Trophoblast cell (in vitro differentiated cells and primary cell): ENCODE measurements around the gene HNRNPU.
A peak's percentile ranks its signal among the peaks of the same experiment; 100 is the strongest.

Experiments used
- DNase-seq, 2 donors: peaks; one replicate each; pipeline ENCODE4 v3.0.0-alpha.2; 2016
- H2AFZ ChIP-seq: 2 replicates; pipeline ENCODE4 v1.6.1; 2013; ENCODE audit warnings: low read length, moderate library complexity, mild to moderate bottlenecking; ENCODE audit not compliant: insufficient read depth, poor library complexity
- H2AK5ac ChIP-seq: 2 replicates; pipeline ENCODE4 v1.6.1; 2013; ENCODE audit warnings: mild to moderate bottlenecking, low read length
- H2BK120ac ChIP-seq: 2 replicates; pipeline ENCODE4 v1.6.1; 2013; ENCODE audit warnings: low read length, mild to moderate bottlenecking, moderate library complexity; ENCODE audit not compliant: insufficient read depth, poor library complexity
- H2BK12ac ChIP-seq: 2 replicates; pipeline ENCODE4 v1.6.1; 2013; ENCODE audit warnings: mild to moderate bottlenecking, low read length, moderate library complexity
- H2BK5ac ChIP-seq: 2 replicates; pipeline ENCODE4 v1.6.1; 2013; ENCODE audit warnings: low read length, low read depth, moderate library complexity, mild to moderate bottlenecking; ENCODE audit not compliant: poor library complexity
- H3K14ac ChIP-seq: 2 replicates; pipeline ENCODE4 v1.6.1; 2013; ENCODE audit warnings: mild to moderate bottlenecking, low read length
- H3K18ac ChIP-seq: 2 replicates; pipeline ENCODE4 v1.6.1; 2013; ENCODE audit warnings: mild to moderate bottlenecking, low read length
- H3K23ac ChIP-seq: 2 replicates; pipeline ENCODE4 v1.6.1; 2013; ENCODE audit warnings: low read length
- H3K27ac ChIP-seq: 2 replicates; pipeline ENCODE4 v1.5.1; 2013; ENCODE audit warnings: low read depth, mild to moderate bottlenecking, inconsistent platforms, low read length, moderate library complexity
- H3K27me3 ChIP-seq: 2 replicates; pipeline ENCODE4 v1.6.1; 2013; ENCODE audit warnings: inconsistent platforms, mild to moderate bottlenecking, low read length, moderate library complexity; ENCODE audit not compliant: insufficient read depth
- H3K36me3 ChIP-seq, 2 experiments: 1 replicate in 1 of 2; 2 replicates in 1 of 2; pipeline ENCODE4 v1.6.1; 2013; ENCODE audit warnings: low read length in 2 of 2, mild to moderate bottlenecking in 2 of 2, moderate library complexity in 1 of 2; ENCODE audit not compliant: insufficient read depth in 2 of 2, control insufficient read depth in 1 of 2
- H3K4ac ChIP-seq: 2 replicates; pipeline ENCODE4 v1.6.1; 2013; ENCODE audit warnings: low read depth, mild to moderate bottlenecking, low read length, moderate library complexity
- H3K4me1 ChIP-seq, 2 experiments: 1 replicate in 1 of 2; 2 replicates in 1 of 2; pipeline ENCODE4 v1.6.1; 2013; ENCODE audit warnings: low read length in 2 of 2, mild to moderate bottlenecking in 2 of 2, moderate library complexity in 1 of 2; ENCODE audit not compliant: insufficient read depth in 2 of 2, control insufficient read depth in 1 of 2
- H3K4me2 ChIP-seq: 2 replicates; pipeline ENCODE4 v1.6.1; 2013; ENCODE audit warnings: inconsistent platforms, mild to moderate bottlenecking, low read length, moderate library complexity
- H3K4me3 ChIP-seq: 2 replicates; pipeline ENCODE4 v1.5.1; 2013; ENCODE audit warnings: mild to moderate bottlenecking, low read depth, low read length, inconsistent platforms
- H3K79me1 ChIP-seq: one replicate; pipeline ENCODE4 v1.6.1; 2013; ENCODE audit warnings: low read length
- H3K79me2 ChIP-seq: 2 replicates; pipeline ENCODE4 v1.6.1; 2013; ENCODE audit warnings: low read length, mild to moderate bottlenecking; ENCODE audit not compliant: control insufficient read depth, insufficient read depth, poor library complexity
- H3K9ac ChIP-seq: 2 replicates; pipeline ENCODE4 v1.6.1; 2013; ENCODE audit warnings: mild to moderate bottlenecking, low read length
- H3K9me3 ChIP-seq: 2 replicates; pipeline ENCODE4 v1.6.1; 2013; ENCODE audit warnings: low read depth, mild to moderate bottlenecking, control low read depth, inconsistent platforms, low read length; ENCODE audit not compliant: insufficient read depth
- H4K12ac ChIP-seq: 2 replicates; pipeline ENCODE4 v1.6.1; 2013; ENCODE audit warnings: low read depth, mild to moderate bottlenecking, low read length, moderate library complexity
- H4K8ac ChIP-seq: 2 replicates; pipeline ENCODE4 v1.6.1; 2013; ENCODE audit warnings: low read depth, mild to moderate bottlenecking, low read length, moderate library complexity
- H4K91ac ChIP-seq: one replicate; pipeline ENCODE4 v1.6.1; 2013; ENCODE audit warnings: low read depth, mild to moderate bottlenecking, low read length, moderate library complexity
- WGBS: extraction: QIAGEN DNeasy Blood & Tissue Kit; methylation state at CpG from one replicate; pipeline ENCODE4 v1.1.7; 2013; ENCODE audit warnings: missing lambda C conversion rate; ENCODE audit not compliant: insufficient read length, insufficient coverage; ENCODE audit errors: extremely low coverage; 5-methylcytosine and 5-hydroxymethylcytosine counted together

HNRNPU gene

DNA sequence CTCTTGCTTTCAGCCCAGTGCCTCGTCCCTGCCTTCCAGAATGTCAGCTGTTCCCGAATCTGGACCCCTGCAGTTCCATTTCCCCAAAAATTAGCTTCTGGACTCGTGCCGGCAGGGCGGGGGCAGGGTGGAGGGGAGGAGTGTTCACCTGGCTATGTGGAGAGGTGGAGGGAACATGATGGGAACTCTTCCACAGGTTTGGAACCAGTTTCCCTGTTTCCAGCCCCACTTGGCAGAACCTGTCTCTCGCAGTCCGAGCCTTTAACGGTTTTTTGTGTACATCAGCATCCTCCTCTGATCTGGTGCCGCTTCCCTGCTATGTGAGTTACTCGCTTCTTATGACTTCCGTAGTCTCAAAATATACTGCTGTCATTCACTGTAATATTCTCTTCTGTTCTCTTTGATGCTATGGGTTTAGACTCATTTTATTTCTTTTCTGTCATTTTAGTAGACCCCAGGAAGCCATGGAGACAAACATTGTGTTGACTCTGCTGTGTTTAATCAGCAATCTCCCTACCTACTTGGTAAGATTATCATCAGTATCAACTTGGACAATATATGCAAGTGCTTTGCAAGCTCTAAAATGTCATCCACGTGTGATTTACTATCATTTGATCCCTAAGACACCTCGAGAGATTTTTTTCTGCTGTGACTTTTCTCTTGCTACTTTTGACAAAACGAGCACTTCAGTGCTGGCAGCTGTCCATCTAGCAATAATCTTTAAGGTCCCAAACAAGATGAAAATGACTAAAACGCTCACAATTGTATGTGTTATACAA is 33.3 kb upstream of the HNRNPU start:
- Histone ChIP-seq H3K27me3 (no peaks in the 10 kb centered on the region), H3K9me3 (no peaks in the 10 kb centered on the region), H2AFZ (no peak overlapping the region), H3K9ac (no peak overlapping the region), H3K4me1 (peaks cover 5 to 6% of the 10 kb centered on the region in 2 experiments), H2BK120ac (no peak overlapping the region), H3K4ac (no peak overlapping the region), H3K18ac (no peak overlapping the region), H3K4me2 (no peak overlapping the region), H3K4me3 (no peak overlapping the region), H3K27ac (no peak overlapping the region), H3K23ac (no peak overlapping the region), H2AK5ac (no peak overlapping the region), H4K91ac (no peak overlapping the region), H3K79me1 (no peaks in the 10 kb centered on the region), H4K12ac (no peak overlapping the region), H2BK12ac (no peak overlapping the region), H3K14ac (no peak overlapping the region), H3K79me2 (no peaks in the 10 kb centered on the region), H4K8ac (no peak overlapping the region), H3K36me3 (no peaks in the 10 kb centered on the region), H2BK5ac (no peak overlapping the region)
- DNase-seq: no peak
- WGBS: no CpG with 5 or more reads among the region's 15 CpGs

DNA sequence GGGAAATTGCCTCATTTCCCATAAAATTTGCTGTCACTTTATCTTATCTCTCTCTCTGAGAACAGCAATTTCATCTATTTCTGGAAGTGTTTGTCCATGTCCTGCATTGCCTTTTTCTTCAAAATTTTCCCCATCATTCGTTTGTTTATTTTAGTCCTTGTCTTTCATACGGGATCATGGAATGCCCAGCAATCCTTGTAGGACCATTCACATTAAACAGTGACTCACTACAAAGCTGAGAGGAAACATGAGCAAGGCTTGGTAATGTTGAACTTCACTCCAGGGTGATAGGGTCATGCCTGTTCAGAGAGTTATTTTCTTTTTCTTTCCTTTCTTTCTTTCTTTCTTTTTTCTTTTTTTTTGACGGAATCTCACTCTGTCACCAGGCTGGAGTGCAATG is 32.2 kb upstream of the HNRNPU start:
- Histone ChIP-seq H3K36me3 (no peaks in the 10 kb centered on the region), H4K91ac (no peak overlapping the region), H3K79me1 (no peaks in the 10 kb centered on the region), H2BK12ac (no peak overlapping the region), H3K27ac (no peak overlapping the region), H3K18ac (no peak overlapping the region), H4K8ac (no peak overlapping the region), H2BK120ac (no peak overlapping the region), H2AK5ac (no peak overlapping the region), H3K4me2 (no peak overlapping the region), H3K4me1 (peaks cover 5 to 6% of the 10 kb centered on the region in 2 experiments), H3K27me3 (no peaks in the 10 kb centered on the region), H3K4me3 (no peak overlapping the region), H2AFZ (no peak overlapping the region), H3K14ac (no peak overlapping the region), H3K9ac (no peak overlapping the region), H3K4ac (no peak overlapping the region), H3K79me2 (no peaks in the 10 kb centered on the region), H3K9me3 (no peaks in the 10 kb centered on the region), H4K12ac (no peak overlapping the region), H3K23ac (no peak overlapping the region), H2BK5ac (no peak overlapping the region)
- DNase-seq: peak in 1 of 2 donors; percentile 62
- no CpG with 5 or more reads among the region's 3 CpGs for WGBS

DNA sequence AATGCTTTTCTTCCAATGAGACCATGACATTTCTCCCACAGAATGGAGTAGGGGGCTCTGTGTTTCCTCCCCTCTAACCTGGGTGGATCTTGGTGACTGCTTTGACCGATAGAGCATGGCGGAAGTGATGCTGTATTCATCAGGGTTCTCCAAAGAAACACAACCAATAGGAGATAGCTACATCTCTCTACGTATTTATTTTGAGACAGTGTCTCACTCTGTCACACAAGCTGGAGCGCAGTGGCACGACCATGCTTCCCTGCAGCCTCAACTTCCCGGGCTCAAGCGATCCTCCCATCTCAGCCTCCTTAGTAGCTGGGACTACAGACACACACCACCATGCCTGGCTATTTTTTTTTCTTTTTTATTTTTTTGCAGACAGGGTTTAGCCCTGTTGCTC is 29.5 kb upstream of the HNRNPU start:
- no peak overlapping the region for H3K9ac ChIP-seq
- DNase-seq: no peak
- H3K27me3 ChIP-seq: no peaks in the 10 kb centered on the region
- no peak overlapping the region for H3K23ac ChIP-seq
- no peaks in the 10 kb centered on the region for H3K36me3 ChIP-seq
- no peak overlapping the region for H2AK5ac ChIP-seq
- no peaks in the 10 kb centered on the region for H3K9me3 ChIP-seq
- no peak overlapping the region for H4K12ac ChIP-seq
- H3K4ac ChIP-seq: no peak overlapping the region
- no peak overlapping the region for H4K8ac ChIP-seq
- no peak overlapping the region for H2BK120ac ChIP-seq
- WGBS: no CpG with 5 or more reads among the region's 7 CpGs
- H3K18ac ChIP-seq: no peak overlapping the region
- H2BK5ac ChIP-seq: no peak overlapping the region
- no peak overlapping the region for H3K14ac ChIP-seq
- H2BK12ac ChIP-seq: no peak overlapping the region
- H3K4me1 ChIP-seq: no peaks in the 10 kb centered on the region
- no peak overlapping the region for H4K91ac ChIP-seq
- H2AFZ ChIP-seq: no peak overlapping the region
- no peaks in the 10 kb centered on the region for H3K79me1 ChIP-seq
- H3K79me2 ChIP-seq: no peaks in the 10 kb centered on the region
- no peak overlapping the region for H3K27ac ChIP-seq
- H3K4me2 ChIP-seq: no peak overlapping the region
- H3K4me3 ChIP-seq: no peak overlapping the region

DNA sequence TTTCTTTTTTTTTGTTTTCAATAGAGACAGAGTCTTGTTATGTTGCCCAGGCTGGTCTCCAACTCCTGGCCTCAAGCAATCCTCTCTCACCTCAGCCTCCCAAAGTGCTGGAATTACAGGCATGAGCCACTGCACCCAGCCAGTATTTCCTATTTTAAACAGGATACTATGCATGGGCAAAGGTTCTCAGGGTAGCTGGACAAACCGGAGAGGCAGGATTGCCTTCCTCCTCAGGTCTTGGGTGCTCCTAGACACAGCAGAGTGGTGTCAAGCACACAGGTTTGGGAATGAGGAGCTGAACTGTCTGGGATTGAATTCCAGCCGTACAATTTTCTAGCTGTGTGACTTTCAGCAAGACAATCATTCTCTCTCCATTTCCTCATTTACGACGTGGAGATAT is 22.9 kb upstream of the HNRNPU start:
- Histone ChIP-seq H3K36me3 (no peaks in the 10 kb centered on the region), H3K27me3 (no peaks in the 10 kb centered on the region), H3K4me2 (no peak overlapping the region), H4K91ac (no peak overlapping the region), H3K18ac (no peak overlapping the region), H3K9me3 (no peaks in the 10 kb centered on the region), H4K8ac (no peak overlapping the region), H3K79me2 (no peaks in the 10 kb centered on the region), H2BK120ac (no peak overlapping the region), H2AFZ (no peak overlapping the region), H3K4ac (no peak overlapping the region), H3K14ac (no peak overlapping the region), H3K9ac (no peak overlapping the region), H2BK5ac (no peak overlapping the region), H2BK12ac (no peak overlapping the region), H2AK5ac (no peak overlapping the region), H3K4me3 (no peak overlapping the region), H3K4me1 (no peaks in the 10 kb centered on the region), H4K12ac (no peak overlapping the region), H3K79me1 (no peaks in the 10 kb centered on the region), H3K23ac (no peak overlapping the region), H3K27ac (peak overlapping the region; percentile 65)
- peak; percentile 98 to 99 for DNase-seq
- no CpG with 5 or more reads among the region's 4 CpGs for WGBS
